Gastroesophageal sphincter (tissue), 3 donors: Measurements from ENCODE around the gene PGAP2.

Source experiments
- CTCF ChIP-seq, 4 experiments: fragments of 200-600 bp in 2 of 4; fragments of 450-650 bp in 2 of 4; sonication (generic) in 1 of 4; IDR thresholded peaks; one replicate each; pipeline ENCODE4 v1.5.1; 2017 to 2019; ENCODE audit warnings: antibody characterized with exemption in 4 of 4, mild to moderate bottlenecking in 2 of 4, moderate library complexity in 2 of 4
- POLR2A ChIP-seq, 2 donors: fragments of 450-650 bp; IDR thresholded peaks; one replicate each; pipeline ENCODE4 v1.6.1; 2017; ENCODE audit warnings: antibody characterized with exemption in 2 of 2, mild to moderate bottlenecking in 2 of 2, moderate library complexity in 1 of 2
- POLR2AphosphoS5 ChIP-seq: sonication (generic); formaldehyde crosslinking; IDR thresholded peaks from one replicate; pipeline ENCODE4 v1.6.1; 2017; ENCODE audit warnings: antibody characterized with exemption

DNA sequence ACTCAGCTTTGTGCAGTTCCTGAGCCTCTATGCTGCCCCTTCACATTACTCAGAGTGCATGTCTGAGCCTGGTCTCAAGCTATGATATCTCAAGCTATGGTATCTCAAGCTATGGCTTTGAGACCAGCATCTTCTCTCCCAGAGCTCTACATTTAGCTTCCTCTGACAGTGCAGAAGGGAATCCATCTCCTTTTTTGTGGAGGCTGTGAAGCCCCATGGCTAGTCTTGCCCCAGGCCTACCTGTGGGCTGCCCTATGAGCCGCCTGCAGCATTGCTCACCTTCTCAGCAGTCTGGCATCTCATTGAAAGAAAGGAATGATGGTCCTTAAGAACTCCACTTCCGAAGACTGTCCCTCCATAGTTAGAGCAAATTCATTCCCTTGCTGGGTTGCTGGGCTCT is 12.6 kb downstream of the PGAP2 start:
- no peak for TF ChIP-seq CTCF (IDR thresholded peaks at IDR 0.05)
- TF ChIP-seq POLR2A (IDR thresholded peaks at IDR 0.05) = no peak
- no peak for TF ChIP-seq POLR2AphosphoS5
